ENCODE measurements around the gene ASAP2.
A peak's percentile ranks its signal among the peaks of the same experiment; 100 is the strongest.

Gene ASAP2

DNA sequence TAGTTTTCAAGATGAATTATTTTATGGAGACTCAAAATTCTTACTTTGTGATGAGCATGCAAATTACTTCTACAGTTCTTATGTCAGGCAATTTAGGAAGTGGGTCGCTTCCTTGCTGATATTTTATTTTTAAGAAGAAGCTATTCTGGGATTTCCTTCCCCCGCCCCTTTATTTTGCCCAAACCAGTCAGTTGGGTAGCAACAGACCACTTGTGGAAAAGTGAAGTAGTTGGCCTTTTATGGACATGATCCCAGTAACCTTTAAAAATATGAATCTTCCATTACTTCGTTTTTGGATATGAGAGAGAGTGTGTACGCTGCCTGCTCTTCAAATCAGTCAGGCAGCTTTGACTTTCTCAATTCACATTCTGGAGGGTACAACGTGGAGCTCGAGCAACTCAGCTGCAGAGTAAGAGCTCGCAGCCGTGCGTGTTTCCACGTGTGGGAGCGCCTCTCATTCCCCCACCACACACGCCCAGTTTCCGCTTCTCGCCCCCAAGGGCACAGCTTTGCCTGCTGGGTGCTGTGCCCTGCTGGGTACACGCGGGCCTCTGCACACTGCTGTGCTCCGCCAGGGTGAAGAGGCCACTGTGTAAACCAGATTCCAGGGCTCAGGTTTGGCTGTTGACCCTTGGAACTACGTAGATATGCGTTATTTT lies 124.1 kb downstream of the ASAP2 start:
- DNase-seq = no peak

DNA sequence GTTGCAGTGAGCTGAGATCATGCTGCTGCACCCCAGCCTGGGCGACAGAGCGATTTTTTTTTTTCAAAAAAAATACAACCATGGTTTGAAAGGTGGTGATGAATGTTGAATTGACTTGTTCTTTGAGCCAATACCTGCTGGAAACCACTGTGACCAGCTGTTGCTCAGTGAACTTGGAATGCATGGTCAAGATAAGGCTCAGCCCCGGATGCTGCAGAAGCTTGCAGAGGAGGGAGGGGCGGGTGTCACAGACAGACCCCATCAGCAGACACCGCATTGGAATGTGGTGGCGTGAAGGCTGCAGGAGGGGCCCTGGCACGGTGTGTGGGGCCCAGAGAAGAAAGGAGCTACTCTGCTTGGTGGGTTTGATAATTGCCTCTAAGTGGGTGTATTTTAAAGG lies 125.1 kb downstream of the ASAP2 start:
- no peak for DNase-seq

DNA sequence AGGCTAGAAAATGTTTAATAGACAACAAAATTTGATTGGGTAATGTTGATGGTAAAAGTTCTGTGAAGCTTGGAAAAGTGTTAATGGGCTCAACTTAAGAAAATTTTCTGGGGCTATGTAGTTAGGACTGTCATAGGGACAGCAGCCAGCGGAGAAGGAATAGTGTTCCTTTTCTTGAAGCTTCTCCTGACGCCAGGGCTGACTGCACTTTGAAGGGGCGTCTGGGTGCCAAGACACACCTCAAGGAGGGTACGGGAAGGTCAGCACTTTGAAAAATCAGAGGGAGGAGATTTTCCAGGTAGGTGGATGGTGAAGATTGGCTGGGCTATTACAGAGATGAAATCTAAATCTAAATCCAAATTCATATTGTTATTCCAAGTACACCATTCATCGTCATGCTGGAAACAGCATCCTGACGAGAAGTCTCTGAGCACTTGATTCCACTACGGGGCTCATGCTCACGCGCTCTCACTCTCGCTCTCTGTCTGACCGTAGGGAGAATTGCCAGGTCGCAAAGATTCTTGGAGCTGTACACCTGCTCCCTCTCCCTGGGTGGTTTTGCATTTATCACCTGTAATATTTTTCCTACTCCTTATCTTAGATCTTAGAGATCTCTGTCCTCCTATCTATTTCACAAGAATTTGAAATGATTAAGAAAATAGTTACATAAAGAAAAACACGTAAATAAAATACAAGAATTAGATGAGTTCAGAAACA lies 125.7 kb downstream of the ASAP2 start:
- no peak for DNase-seq

DNA sequence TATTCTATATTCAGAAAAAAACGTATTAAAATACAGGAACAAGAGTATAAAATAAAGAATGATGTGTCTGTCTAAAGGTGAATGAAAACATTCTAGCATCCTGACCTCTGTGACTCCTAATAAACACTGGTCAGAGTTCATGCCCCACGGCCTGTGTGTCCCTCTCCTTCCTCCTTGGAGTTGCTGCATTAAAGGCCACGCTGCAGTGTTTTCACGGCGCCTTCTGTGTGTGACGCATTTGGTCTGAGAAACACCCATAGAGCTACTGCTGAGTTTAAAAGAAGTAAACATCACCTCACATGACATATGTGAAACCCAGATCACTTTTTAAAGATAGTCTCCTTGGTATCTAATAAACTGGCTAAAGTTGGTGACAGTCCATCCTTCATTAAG lies 126.2 kb downstream of the ASAP2 start:
- DNase-seq = no peak

DNA sequence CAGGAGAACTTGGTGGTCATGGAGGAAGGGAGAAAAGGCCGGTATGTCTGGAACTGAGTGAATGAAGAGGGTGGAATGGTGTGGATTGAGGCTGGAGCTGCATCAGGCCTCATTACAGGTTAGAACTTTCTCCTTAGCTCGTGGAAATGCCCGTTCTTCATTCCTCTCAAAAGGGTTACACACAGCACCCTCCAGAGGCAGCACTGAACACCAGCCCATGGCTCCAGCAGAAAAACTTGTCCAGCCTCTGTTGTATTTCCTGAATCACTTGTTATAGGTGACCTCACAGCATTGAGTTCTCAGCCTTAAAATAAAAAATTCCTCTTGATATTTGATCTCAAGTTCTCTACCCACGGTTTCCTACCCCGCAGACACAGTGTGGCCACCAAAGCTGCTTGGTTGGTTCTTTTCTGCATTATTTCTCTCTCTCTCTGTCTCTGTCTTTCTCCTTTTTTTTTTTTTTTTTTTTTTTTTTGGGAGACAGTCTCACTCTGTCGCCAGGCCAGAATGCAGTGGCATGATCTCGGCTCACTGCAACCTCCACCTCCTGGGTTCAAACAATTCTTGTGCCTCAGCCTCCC lies 127.1 kb downstream of the ASAP2 start:
- peak; percentile 42 for DNase-seq

DNA sequence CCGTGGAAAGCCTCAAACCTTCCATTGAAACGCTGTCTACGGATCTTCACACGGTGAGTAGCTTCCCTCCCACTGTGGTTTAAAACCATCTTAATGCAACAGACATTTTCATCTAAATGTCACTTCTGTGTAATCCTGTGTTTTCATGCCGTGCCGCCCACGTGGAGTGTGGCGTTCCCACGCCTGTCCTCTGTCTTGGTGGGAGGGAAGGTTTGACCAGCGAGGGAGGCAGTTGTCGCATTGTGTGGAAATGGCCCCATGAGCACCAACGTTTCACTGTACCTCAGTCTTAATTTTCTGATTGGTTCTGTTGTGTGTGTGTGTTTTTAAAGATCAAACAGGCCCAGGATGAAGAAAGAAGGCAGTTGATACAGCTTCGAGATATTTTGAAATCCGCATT lies 128.1 kb downstream of the ASAP2 start:
- DNase-seq = no peak

DNA sequence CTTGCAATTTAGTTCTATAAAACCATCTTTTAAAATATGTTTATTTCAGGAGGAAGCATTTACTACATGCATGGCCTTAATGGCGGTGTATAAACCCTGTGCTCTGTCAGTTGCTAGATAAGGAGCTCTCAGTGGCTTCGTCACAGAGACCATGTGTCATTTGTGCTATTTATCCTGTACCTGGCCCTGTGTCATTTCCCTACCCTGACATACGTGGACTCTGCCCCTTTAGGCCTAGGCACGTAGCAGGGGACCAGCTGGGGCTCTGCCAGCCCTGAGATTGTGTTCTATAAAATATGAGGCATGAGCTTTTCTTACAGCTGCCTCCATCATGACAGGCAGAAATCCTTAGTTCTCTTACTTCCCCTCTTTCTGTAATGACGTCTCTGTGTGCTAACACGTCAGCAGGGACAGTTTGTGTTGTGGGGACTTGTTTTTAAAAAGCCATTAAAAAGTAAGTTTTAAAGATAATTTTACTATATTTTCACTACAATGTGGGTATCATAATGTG lies 128.8 kb downstream of the ASAP2 start:
- no peak for DNase-seq

DNA sequence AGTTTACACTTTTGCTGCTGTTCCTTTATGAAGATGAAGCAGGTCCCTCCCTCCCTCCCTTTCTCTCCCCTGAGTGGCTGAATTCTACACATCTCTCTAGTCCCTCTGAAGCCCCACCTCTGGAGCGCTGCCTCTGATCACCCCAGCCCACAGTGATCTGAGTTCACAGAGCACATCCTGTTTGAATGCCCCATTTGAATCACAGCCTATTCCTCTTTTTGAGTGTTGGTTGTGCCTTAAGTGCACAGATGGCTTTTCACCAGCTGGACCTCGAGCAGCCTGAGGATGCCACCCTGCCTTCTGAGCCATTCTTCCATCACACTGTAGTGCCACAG lies 129.6 kb downstream of the ASAP2 start:
- peak; percentile 86 for DNase-seq

DNA sequence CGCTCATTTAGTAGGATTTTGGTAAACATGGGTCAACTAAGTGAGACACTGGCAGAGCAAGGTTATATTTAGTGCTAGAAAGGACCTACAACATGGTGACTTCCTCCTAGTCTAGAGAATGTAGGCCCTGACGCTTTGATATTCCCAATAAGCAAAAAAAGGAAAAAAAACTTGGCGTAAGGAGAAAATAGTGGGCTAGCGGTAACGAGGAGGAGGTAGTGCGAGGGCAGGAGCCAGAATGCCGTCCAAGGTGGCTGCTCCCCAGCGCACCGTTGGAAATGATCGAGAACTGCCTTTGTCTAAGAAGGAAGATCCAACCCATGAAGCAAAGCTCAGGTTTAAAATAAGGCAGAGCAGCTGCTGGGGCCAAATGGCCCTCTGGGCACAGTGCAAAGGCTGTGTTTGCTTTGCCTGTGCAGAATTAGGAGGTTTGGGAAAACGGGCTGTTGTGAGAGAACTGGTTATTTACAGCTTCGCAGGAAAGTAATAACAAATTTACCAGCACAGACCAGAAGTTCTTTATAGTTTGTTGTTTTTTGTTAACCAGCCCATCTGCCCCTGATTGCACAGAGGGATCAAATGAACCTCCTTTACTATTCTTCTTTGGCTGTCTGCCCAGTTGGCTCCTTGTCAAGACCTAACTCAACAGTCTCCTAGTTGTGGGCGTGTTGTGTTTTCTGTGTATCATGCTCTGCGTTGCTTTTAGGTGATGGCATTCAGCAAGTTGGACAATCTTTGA lies 130.1 kb downstream of the ASAP2 start:
- DNase-seq = peak; percentile 99

DNA sequence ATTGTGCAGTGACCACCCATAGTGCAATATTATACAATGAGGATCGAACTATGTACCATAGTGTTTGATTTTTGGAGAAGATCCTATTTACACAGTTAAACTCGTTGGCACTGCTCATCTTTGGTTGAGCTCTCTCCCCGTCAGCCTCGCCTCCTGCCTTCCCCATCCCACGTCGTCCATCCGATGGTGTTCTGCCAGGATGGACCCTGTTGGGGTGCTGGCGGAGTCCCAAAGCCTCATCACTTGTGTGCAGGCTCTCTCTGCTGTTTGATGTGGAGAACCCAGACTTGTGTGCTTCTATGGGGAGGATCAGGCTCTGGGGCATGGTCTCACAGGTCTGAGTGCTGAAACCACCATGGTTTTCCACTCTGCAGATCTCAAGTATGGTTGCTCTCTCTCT lies 131.3 kb downstream of the ASAP2 start:
- no peak for DNase-seq

DNA sequence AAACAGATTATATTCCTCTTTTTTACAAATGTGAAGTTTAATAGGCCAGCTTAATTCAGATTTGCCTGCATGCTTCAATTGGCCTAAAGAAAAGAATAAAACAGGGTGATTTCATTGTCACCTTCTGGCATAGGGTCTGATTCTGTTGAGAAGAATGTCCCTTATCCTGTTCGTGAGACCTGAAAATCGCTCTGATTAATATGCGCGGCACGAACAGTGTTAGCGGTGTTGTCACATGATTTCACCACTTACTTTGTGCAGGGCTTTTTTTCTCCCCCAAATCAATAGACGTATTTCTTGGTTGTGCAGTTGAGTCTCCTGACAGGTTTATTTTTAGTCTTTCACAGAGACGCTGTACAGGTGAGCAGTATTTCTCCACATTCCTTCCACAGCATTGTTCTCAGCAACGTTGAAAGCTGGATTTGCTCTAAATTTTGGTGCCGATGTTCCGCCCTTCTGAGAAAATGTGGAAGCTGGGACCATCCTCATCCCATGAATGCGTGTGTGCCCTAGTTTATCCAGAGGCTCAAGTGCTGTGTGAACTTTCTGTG lies 134.8 kb downstream of the ASAP2 start:
- DNase-seq = no peak

DNA sequence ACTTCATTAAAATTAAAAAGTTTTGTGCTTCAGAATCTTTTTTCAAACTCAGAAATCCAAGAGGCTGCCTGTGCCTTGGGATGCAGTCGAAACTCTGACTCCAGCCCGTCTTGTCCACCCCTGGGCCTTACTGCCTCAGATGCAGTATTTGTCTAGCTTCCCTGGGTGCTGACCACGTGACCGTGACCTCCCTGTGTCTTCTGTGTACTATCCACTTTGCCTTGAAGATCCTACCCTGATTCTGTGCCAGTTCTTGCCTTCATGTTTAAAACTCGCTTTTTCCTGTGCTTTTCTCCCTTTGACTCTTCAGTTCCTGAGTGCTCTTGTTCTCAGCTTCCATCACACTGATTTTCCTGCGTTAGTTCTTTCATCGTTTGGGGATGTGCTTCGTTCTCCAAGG lies 136.0 kb downstream of the ASAP2 start:
- no peak for DNase-seq

DNA sequence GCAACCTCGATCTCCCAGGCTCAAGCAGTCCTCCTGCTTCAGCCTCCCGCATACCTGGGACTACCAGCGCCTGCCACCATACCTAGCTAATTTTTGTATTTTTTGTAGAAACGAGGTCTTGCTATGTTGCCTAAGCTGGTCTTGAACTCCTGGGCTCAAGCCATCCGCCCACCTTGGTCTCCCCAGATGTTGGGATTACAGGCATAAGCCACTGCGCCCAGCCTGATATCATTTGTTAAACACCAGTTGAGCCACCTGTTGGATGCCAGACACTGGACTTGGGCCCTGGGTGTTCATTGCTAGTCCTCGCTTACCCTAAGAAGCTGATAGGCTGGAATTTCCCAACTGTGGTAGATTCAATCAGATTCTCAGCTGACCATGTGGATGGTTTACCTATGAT lies 136.9 kb downstream of the ASAP2 start:
- no peak for DNase-seq

DNA sequence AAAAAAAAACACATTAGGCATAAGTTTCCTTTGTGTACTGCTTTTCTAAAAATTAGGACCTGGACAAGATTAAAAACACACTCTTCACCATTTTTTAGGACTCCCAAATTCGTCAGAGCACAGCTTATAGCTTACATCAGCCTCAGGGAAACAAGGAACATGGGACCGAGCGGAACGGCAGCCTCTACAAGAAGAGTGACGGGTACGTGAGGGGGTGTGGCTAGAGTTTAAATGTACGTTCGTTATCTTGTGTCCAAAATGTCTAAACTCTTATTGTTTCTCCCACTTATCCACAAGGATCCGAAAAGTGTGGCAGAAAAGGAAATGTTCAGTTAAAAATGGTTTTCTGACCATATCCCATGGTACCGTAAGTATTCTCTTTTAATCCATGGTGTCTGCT lies 137.8 kb downstream of the ASAP2 start:
- no peak for DNase-seq

DNA sequence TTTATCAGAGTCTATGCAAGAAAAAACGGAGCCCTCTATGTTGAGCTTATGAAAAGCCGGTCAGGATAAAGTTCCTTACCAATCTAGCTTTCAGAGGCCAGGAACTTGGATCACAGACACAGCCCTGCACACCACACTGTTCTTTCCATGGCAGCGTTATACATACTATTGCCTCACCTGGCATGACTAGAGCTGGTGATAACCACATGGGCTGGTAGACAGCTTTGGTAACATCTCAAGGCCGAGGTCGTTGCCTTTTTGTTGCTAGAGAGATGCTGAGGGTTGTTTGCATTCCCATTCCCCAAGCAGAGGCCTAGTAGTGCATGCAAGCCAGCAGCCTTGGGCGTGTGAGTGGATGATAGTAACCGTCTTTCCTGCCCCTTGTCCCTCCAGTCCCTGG lies 138.7 kb downstream of the ASAP2 start:
- no peak for DNase-seq

DNA sequence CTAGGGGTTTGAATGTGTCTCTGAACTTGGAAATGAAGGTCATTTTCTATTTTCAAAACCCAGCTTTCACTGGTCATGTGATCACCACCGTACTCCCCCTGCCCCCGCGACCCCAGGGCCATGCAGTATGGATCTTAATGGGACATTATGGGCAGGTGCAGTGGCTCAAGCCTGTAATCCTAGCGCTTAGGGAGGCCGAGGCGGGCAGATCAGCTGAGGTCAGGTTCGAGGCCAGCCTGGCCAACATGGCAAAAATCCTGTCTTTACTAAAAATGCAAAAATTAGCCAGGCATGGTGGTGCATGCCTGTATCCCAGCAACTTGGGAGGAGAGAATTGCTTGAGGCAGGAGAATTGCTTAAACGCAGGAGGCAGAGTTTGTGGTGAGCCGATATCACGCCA lies 139.4 kb downstream of the ASAP2 start:
- DNase-seq = no peak

DNA sequence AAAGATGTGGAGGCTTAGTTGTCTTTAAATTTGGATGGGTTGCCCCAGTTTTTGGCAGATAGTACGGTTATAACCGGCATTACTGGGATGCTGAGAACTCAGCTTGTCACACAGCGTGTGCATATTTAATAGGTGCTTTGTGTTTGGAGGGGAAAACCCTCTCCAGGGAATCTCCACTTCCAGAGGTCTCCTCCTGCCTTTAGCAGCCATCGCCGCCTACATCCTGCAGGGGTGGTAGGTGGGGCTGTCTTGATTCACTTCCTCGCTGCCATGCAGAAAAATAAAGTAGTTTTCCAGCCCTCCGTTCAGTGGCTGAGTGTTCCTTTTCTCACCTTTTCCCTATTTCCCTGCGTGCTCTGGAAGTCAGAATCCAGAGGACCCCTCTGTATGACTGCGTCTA lies 140.3 kb downstream of the ASAP2 start:
- no peak for DNase-seq

DNA sequence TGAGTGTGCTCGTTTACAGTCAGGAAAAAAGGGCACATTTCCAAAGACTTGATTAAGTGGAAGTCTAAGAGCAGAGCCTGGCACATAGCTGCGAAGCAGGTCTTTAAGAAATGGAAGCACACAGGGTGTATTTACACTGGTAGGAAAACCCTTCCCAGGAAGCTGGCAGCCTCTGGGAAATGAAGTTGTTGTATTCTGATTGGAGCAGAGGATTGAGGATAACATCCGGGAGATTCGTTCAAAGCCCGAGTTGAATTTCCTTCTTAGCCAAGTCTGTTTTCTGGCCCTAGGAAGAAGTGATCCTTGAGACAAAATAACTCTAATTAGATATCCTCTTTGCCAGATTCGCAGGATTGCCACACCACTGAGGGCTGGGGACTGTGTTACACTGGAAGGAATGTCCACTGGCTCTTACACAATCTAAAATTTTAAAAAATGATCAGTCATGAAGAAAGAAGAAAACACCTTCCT lies 140.8 kb downstream of the ASAP2 start:
- no peak for DNase-seq

DNA sequence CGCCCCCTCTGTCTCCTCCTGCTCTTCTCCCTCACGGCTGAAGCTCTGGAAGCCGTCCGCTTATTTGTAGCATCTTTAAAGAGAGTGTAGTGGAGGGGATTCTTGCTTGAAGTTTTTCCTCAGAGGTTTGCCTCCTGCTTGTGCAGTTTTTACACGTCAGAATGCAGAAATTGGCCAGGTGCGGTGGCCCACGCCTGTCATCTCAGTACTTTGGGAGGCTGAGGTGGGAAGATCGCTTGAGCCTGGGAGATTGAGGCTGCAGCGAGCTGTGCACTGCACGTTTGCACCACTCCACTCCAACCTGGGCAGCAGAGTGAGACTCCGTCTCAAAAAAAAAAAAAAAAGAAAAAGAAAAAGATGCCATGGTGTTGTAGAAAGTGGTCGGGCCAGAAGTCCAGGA lies 147.7 kb downstream of the ASAP2 start:
- DNase-seq = no peak

DNA sequence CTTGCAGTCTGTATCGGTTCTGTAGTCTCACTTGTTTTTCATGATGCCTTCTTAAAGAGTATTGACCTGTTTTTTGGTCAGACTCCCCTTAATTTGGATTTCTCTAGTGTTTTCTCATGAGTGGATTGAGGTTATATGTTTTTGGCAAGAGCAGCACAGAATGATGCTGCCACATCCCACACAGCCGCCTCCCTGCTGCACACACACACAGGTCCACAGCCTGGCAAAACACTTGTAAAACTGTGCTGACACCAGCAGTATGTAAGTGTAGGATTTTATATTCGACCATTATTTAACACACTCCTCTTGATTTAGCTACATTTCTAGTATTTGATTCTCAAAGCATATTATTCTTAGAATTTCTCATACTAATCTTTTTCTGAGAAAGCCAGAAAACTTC lies 148.7 kb downstream of the ASAP2 start:
- no peak for DNase-seq

DNA sequence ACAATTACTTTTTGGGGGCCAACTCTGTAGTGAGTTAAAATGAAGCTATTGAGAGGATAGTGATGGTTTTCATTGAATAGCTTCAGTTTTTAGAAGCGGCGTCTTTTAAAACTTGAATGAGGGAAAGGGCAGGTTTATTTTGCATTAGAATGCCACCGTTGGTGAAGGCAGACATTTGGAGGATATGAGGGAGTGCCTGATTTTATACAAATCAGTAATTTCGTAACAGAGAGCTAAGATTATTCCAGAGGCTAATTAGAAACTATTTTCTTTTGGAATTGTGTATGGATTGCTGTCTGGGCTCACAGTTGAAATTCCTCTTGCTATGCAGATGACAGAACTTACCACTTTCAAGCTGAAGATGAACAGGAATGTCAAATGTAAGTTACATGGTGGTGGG lies 149.1 kb downstream of the ASAP2 start:
- DNase-seq = no peak

DNA sequence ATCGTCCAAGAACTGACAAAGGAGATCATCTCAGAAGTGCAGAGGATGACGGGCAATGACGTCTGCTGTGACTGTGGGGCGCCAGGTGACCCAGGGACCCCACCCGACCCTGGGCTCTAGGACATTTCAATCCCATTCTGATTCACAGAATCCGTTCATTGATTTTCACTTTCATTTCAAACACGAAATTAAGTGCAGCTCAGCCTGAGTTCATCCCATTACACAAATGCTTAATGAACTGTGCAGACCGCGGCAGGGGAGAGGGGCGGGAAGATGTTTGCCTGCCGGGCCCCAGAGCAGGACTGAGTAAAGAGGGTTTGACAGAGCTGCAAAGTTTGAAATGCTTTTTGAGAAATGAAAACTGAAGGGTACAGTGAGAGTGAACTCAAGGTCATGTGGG lies 149.6 kb downstream of the ASAP2 start:
- no peak for DNase-seq

DNA sequence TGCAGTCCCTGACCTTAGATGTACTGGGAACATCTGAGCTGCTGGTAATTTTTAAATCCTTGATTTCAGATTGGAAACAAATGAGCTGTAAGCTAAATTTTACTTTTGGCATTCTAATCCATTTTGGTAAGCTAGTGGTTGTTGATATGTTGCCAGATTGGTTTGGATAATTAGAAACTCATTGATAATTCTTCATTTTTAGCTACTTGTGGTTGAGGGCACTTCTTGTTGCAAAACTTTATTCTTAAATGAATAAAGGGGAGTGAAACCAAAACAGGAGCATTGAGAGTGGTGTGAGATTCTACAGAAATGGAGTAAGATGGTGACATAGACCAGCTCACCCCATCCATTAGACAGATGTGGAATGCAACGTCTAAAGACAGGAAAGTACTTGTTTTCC lies 152.2 kb downstream of the ASAP2 start:
- DNase-seq = no peak
